Adipocyte (in vitro differentiated cells): Measurements from ENCODE around the gene ASPHD1.
A peak's percentile ranks its signal among the peaks of the same experiment; 100 is the strongest.
"Not testable (repeated sequence)": the region's sequence is repeated elsewhere in the genome, so short reads cannot be mapped to it uniquely, and the experiment has no call there.

Experiments used
- DNase-seq: peaks from one replicate; pipeline ENCODE4 v3.0.0-alpha.2; 2015; ENCODE audit warnings: low read depth
- H3K27me3 ChIP-seq: replicated peaks from 2 replicates; pipeline ENCODE4 v1.7.0; 2013; ENCODE audit warnings: mild to moderate bottlenecking, low read length, moderate library complexity; ENCODE audit not compliant: control insufficient read depth, insufficient read depth
- H3K36me3 ChIP-seq: 2 replicates; pipeline ENCODE4 v1.7.0; 2013; ENCODE audit warnings: low read length, mild to moderate bottlenecking, moderate library complexity; ENCODE audit not compliant: control insufficient read depth, insufficient read depth, severe bottlenecking
- H3K4me1 ChIP-seq: 2 replicates; pipeline ENCODE4 v1.7.0; 2013; ENCODE audit warnings: mild to moderate bottlenecking, low read length, moderate library complexity; ENCODE audit not compliant: control insufficient read depth, insufficient read depth
- H3K4me3 ChIP-seq: 2 replicates; pipeline ENCODE4 v1.7.0; 2013; ENCODE audit warnings: mild to moderate bottlenecking, low read length, moderate library complexity
- H3K9ac ChIP-seq: 2 replicates; pipeline ENCODE4 v1.7.0; 2013; ENCODE audit warnings: mild to moderate bottlenecking, low read length, moderate library complexity
- H3K9me3 ChIP-seq: 2 replicates; pipeline ENCODE4 v1.7.0; 2013; ENCODE audit warnings: mild to moderate bottlenecking, low read length, moderate library complexity; ENCODE audit not compliant: control insufficient read depth

Gene ASPHD1

DNA sequence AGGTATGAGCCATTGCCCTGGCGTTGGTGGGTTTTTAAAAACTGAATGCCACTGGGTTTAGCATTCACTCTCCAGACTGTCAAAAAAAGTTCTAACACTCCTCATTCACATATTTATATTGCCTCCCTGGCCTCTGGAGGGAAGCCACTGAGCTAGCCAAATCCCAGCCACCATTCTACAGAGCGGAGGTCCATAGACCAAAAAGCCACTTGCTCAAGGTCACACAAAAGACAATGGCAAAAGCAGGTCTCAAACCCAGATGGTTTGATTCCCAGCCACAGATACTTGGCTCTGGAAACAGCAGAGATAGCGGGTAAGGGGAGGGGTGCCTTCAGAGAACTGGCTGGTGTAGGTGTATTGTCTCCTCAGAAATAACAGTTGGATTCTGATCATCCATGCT lies 19.2 kb upstream of the ASPHD1 start:
- peaks cover 4% of the 10 kb centered on the region for H3K9me3 ChIP-seq
- no peaks in the 10 kb centered on the region for H3K4me1 ChIP-seq
- H3K4me3 ChIP-seq: no peak overlapping the region
- H3K27me3 ChIP-seq: peaks cover 22% of the 10 kb centered on the region
- no peak overlapping the region for H3K9ac ChIP-seq
- H3K36me3 ChIP-seq: no peaks in the 10 kb centered on the region
- no peak for DNase-seq

DNA sequence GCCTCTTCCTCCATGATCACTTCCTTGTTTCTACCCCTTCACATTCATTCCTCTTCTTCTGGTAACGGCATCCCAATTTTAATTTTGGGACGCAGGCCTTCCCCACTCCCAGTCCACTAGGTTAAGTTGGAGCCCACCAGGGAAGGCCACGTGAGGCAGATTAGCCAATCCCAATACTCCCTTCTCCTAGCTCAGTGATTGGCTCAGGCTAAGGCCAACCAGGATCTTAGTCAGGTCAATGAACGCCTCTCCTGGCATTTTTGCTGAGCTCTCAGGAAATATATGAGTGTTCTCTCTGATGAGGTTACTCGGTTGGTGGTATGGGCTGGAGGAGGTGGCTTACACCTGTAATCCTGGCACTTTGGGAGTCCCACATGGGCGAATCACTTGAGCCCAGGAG lies 16.3 kb upstream of the ASPHD1 start:
- Histone ChIP-seq H3K36me3 (no peaks in the 10 kb centered on the region), H3K9ac (no peak overlapping the region), H3K9me3 (no peaks in the 10 kb centered on the region), H3K4me1 (no peaks in the 10 kb centered on the region), H3K4me3 (no peak overlapping the region), H3K27me3 (peaks cover 18% of the 10 kb centered on the region)
- no peak for DNase-seq

DNA sequence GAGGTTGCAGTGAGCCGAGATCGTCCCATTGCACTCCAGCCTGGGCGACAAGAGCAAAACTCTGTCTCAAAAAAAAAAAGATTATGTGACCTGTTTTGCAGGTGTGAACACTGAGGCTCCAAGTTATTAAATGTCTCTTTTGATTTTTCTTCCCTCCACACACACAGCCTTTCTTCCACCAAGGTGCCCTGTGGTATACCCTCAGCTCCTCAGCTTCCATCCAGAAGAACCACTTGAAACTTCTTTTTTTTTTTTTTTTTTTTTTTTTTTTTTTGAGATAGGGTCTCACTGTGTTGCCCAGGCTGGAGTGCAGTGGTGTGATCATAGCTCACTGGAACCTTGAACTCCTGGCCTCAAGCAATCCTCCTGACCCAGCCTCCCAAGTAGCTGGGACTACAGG lies 10.9 kb upstream of the ASPHD1 start:
- not testable (repeated sequence) for H3K36me3 ChIP-seq, H3K9me3 ChIP-seq, DNase-seq, H3K4me3 ChIP-seq, H3K9ac ChIP-seq
- Histone ChIP-seq H3K4me1 (peaks cover 15% of the 10 kb centered on the region), H3K27me3 (peaks cover 15% of the 10 kb centered on the region)

DNA sequence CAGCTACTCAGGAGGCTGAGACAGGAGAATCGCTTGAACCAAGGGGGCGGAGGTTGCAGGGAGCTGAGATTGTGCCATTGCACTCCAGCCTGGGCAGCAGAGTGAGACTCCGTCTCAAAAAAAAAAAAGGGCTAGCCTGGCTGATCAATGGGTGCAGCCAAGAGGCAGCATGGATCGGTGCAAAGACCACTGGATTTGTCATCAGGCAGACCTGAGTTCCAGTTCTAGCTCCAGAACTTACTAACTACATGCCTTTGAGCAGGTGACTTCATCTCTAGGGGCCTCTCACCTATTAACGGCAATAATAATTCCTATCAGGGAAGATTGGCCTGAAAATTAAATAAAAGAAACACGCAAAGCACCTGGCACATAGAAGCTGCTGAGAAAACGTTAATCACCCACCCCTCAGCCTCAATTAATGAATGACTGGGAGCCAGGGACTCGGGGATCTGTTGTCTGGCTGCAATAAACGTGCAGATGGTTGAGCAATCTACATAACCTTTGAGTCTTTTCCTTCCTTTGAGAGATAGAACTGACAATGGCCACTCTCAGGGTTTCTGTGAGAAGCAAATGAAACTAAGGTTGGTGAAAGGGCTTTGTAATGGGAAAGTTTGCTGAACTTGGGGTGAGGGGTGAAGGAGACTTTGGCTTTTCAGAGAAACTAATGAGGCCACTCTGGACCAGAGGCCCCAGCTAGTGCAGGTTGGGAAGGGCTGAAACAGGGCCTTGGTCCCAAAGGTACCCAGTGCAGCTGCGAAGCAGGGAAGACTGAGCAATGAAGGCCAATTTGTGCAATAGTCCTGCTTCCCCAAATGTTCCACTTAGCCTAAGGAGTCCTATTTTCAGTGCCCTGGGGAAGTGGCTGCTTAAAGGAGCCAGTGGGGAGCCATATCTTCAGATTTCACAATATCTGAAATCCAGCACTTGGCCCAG lies 8.5 kb upstream of the ASPHD1 start:
- Histone ChIP-seq H3K9ac (no peak overlapping the region), H3K4me1 (peaks cover 15% of the 10 kb centered on the region), H3K9me3 (no peaks in the 10 kb centered on the region), H3K27me3 (peaks cover 22% of the 10 kb centered on the region), H3K36me3 (no peaks in the 10 kb centered on the region), H3K4me3 (no peak overlapping the region)
- DNase-seq: no peak

DNA sequence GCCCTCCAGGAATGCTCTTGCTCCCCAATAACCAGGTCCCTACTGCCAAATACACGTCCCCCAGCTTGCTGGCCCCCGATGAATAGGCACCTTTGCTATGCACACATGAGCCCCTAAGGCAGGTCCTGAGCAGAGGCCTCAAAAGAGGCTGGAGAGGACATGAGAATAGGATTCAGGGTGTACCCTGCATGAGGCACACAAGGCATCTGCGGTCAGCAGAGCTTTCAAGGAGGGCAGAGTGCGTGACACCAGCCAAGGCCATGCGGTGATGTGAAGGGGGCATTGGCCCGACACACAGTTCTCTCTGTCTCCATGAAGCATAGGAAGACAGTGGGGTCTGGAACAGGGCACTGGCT lies 7.9 kb upstream of the ASPHD1 start:
- Histone ChIP-seq H3K36me3 (no peaks in the 10 kb centered on the region), H3K9ac (no peak overlapping the region), H3K4me1 (peaks cover 15% of the 10 kb centered on the region), H3K4me3 (no peak overlapping the region), H3K9me3 (no peaks in the 10 kb centered on the region), H3K27me3 (peaks cover 25% of the 10 kb centered on the region)
- no peak for DNase-seq

DNA sequence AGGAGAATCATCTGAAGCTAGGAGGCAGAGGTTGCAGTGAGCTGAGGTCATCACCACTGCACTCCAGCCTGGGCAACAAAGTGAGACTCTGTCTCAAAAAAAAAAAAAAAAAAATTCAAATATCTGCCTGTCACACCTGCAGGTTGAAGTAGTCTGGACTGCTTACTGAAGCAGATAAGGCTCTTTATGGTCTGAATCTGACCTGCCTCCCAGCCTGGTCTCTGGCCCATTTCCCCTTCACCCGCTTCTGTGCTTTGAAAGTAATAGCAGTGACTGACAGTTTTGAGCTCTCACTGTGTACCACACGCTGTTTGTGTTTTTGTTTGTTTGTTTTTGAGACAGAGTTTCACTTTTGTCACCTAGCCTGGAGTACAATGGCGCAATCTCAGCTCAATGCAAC lies 6.7 kb upstream of the ASPHD1 start:
- peaks cover 15% of the 10 kb centered on the region for H3K4me1 ChIP-seq
- no peaks in the 10 kb centered on the region for H3K9me3 ChIP-seq
- H3K27me3 ChIP-seq: peaks cover 25% of the 10 kb centered on the region
- H3K36me3 ChIP-seq: no peaks in the 10 kb centered on the region
- no peak overlapping the region for H3K9ac ChIP-seq
- no peak overlapping the region for H3K4me3 ChIP-seq
- no peak for DNase-seq

DNA sequence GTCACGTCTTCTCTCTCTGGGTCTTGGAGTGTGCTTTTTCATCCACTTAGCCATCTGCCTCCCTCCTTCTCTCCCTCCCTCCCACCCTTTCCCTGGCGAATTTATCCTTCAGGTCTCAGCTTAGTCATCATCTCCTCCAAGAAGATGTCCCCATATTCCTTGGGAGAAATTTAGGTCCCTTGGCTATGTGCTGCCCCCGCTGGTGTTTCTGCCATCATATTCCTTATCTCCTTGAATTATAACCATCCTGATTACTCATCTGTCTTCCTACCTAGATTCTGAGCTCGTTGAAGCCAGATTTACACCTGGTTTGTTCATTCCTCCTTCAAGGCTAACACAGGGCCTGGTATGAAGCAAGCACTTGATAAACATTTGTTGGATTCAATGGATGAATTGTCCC lies 5.9 kb upstream of the ASPHD1 start:
- no peaks in the 10 kb centered on the region for H3K36me3 ChIP-seq
- H3K27me3 ChIP-seq: peaks cover 25% of the 10 kb centered on the region
- no peaks in the 10 kb centered on the region for H3K9me3 ChIP-seq
- no peak overlapping the region for H3K4me3 ChIP-seq
- H3K4me1 ChIP-seq: peaks cover 15% of the 10 kb centered on the region
- H3K9ac ChIP-seq: no peak overlapping the region
- DNase-seq: no peak

DNA sequence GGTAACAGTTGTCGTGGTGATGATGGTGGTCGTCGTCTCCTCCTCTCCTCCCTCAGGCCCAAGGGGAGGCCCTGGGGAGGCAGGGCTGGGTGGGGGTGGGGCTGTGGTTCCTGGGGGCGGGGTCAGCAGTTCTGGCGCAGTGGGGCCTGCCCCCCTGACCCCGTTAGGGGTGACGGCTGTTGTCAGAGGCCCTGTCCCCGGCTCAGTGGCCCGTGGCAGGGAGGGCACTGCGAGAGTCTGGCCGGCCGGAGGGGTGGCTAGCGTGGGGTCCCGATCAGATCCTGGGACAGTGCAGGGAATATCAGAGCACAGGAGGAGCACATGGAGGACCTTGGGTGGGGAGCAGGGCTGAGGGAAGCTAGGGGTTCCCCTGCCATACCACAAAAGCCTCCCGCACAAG lies 3.4 kb upstream of the ASPHD1 start:
- peaks cover 18% of the 10 kb centered on the region for H3K4me1 ChIP-seq
- DNase-seq: no peak
- no peaks in the 10 kb centered on the region for H3K9me3 ChIP-seq
- peaks cover 25% of the 10 kb centered on the region for H3K27me3 ChIP-seq
- no peak overlapping the region for H3K4me3 ChIP-seq
- no peaks in the 10 kb centered on the region for H3K36me3 ChIP-seq
- no peak overlapping the region for H3K9ac ChIP-seq

DNA sequence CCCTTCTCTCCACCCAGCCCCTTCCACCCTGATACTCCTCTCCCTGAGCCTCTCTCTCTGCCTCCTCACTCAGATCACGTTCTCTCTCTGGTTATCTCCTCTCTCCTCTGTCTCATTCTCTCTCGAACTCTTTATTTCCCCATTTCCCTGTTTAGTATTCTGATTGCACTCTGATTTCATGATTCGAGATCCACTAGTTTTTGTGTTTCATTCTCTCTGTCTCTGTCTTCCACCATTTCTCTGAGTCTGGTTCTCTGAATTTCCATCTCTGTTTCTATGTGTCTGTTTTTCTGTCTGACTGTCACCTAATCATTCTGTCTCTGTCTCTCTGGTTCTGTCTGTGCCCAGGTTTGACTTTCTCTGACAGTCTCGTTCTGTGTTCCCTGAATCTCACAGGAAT lies 3.0 kb upstream of the ASPHD1 start:
- Histone ChIP-seq H3K4me3 (no peak overlapping the region), H3K9me3 (no peaks in the 10 kb centered on the region), H3K27me3 (peaks cover 25% of the 10 kb centered on the region), H3K36me3 (no peaks in the 10 kb centered on the region), H3K9ac (no peak overlapping the region), H3K4me1 (peaks cover 13% of the 10 kb centered on the region)
- no peak for DNase-seq

DNA sequence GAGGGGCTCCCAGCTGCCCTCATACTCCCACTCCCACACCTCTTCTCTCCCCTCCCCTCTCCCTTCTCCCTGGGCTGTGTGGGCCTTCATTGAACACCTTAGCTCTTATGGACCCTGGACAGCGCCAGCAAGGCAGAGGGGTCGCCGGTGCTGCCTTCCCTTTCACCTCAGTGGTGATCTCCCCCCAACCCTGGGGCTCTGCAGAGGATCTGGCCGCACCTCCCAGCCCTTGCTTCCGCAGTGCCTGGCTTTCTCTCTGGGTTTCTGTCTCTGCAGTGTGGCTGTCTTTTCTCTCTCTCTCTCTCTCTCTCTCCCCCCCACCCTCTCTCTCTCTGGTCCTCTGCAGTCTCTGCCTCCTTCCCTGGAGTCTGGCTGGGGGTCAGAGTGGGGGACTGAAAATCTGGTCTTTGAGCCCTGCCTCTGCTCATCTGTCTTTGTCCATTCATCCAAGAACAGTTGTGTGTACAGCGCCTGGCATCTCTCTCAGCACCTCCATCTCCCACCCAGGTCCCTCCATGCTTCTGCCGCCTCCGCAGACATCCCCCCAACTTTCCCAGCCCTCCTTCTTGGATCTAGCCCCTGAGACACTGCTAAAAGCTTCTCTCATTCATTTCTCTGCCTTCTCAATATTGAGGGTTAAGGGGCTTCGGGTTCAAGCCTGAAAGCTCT lies 2.0 kb upstream of the ASPHD1 start:
- DNase-seq: no peak
- Histone ChIP-seq H3K9ac (no peak overlapping the region), H3K4me1 (peaks cover 9% of the 10 kb centered on the region), H3K36me3 (no peaks in the 10 kb centered on the region), H3K27me3 (peaks cover 25% of the 10 kb centered on the region), H3K9me3 (no peaks in the 10 kb centered on the region), H3K4me3 (no peak overlapping the region)

DNA sequence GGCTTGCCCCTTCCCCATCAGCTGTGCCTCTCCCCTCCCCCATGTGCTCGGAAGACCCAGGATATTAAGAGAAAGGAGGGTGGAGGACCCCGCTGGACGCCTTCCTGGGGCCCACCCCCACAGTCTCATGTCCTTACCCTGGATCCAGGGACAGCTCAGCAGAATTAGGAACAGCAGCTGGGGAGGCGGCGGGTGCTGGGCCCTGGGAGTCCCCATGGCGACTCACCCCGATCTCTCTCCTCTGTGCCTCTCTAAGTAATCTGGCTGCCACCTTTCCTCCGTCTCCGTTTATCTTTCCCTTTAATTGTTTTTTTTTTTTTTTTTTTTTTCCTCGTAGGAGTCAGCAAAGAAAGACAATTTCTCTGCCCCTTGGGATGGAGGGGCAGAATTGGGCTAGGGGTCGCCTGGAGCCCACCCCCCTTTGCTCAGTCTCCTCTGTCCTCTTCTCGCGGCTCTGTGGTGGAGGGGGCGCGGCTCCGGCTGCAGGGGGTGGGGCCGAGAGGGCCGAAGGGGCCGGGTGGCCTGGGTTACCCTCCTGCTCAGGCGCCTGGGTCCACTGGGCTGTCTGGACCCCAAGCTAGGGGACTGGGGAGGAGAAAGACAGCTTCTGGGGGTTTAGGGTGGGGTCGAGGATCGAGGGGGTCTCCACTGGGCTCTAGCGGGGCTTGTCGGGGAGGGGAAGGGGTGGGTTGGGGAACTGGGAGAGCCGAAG lies 1.3 kb upstream of the ASPHD1 start:
- no peak overlapping the region for H3K4me3 ChIP-seq
- H3K36me3 ChIP-seq: no peaks in the 10 kb centered on the region
- H3K4me1 ChIP-seq: peaks cover 7% of the 10 kb centered on the region
- no peak overlapping the region for H3K9ac ChIP-seq
- H3K27me3 ChIP-seq: peaks cover 25% of the 10 kb centered on the region
- peak; percentile 39 for DNase-seq
- no peaks in the 10 kb centered on the region for H3K9me3 ChIP-seq
